ENCODE measurements around the gene ARL2BP. TPM values are rescaled to one million over a fixed set of nuclear protein-coding genes. Genes with fewer than 3 reads are reported as not detected.

The ARL2BP gene
- total and polyA plus RNA-seq, 4 donors, result 32.8 to 63.2 (median 44.1) TPM

DNA sequence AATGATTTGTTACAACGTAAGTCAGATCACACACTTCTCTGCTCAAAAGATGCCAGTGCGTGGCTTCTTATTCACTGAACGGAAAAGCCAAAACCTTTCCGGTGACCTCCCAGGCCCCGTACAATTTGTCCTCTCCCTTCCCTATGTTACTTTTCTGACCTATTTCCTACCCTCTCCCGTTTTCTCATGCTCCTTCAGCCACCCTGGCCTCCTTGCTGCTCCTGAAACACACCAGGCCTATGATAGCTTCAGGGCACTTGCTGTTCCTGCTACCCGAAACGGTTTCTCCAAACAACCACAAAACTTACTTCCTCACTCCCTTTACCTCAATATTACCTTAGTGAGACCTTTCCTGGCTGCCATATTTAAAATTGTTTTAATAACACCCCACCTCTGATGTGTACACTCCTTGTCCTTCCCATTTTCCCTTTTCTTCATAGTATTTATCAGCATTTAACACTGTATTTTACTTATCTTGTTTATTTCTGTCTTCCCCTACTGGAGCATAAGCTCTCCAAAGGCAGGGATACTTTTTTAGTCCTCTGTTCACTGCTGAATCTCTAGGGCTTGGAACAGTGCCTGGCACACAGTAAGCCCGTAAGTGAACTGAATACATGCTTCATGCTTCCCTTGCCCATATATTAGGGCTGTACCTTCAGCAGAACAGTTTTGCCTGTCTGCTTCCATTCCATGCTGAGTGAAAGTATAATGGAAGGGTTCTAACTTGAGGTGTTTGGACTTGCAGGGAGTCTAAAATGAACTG is 10.9 kb upstream of the ARL2BP start:
- peaks cover 0 to 3% (median 0%) of the 10 kb centered on the region in 5 donors for H3K4me1 ChIP-seq (ENCODE audit: control insufficient read depth in 5 of 5, insufficient read depth in 5 of 5, low read length in 5 of 5)
- H3K27me3 ChIP-seq (ENCODE audit: control insufficient read depth in 3 of 3, insufficient read depth in 3 of 3, low read length in 2 of 3), result no peaks in the 10 kb centered on the region
- ATAC-seq (ENCODE audit: insufficient read depth, low FRiP score) (no peak), DNase-seq (no peak)
- WGBS, 2 donors, result 89 to 95% methylated on average over 9 of the region's 9 CpGs
- H3K9me3 ChIP-seq (ENCODE audit: control insufficient read depth in 4 of 4, insufficient read depth in 3 of 4, low read length in 3 of 4), result peaks cover 0 to 2% (median 0%) of the 10 kb centered on the region in 4 donors
- H3K36me3 ChIP-seq (ENCODE audit: control insufficient read depth in 4 of 4, insufficient read depth in 4 of 4, low read length in 4 of 4), result peaks cover 24 to 72% (median 38%) of the 10 kb centered on the region in 4 donors
- TF ChIP-seq, protein P1, sequence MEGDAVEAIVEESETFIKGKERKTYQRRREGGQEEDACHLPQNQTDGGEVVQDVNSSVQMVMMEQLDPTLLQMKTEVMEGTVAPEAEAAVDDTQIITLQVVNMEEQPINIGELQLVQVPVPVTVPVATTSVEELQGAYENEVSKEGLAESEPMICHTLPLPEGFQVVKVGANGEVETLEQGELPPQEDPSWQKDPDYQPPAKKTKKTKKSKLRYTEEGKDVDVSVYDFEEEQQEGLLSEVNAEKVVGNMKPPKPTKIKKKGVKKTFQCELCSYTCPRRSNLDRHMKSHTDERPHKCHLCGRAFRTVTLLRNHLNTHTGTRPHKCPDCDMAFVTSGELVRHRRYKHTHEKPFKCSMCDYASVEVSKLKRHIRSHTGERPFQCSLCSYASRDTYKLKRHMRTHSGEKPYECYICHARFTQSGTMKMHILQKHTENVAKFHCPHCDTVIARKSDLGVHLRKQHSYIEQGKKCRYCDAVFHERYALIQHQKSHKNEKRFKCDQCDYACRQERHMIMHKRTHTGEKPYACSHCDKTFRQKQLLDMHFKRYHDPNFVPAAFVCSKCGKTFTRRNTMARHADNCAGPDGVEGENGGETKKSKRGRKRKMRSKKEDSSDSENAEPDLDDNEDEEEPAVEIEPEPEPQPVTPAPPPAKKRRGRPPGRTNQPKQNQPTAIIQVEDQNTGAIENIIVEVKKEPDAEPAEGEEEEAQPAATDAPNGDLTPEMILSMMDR (IDR thresholded peaks at IDR 0.05; ENCODE audit: control extremely low read depth, extremely low read depth), result no peak
- no peak overlapping the region for H3K4me3 ChIP-seq
- no peak overlapping the region for H3K9ac ChIP-seq (ENCODE audit: insufficient read depth in 1 of 2, low read length in 2 of 2)
- peak overlapping the region in 1 of 2 donors; percentile 14 for H3K27ac ChIP-seq (ENCODE audit: low read depth in 1 of 2, low read length in 1 of 2)

DNA sequence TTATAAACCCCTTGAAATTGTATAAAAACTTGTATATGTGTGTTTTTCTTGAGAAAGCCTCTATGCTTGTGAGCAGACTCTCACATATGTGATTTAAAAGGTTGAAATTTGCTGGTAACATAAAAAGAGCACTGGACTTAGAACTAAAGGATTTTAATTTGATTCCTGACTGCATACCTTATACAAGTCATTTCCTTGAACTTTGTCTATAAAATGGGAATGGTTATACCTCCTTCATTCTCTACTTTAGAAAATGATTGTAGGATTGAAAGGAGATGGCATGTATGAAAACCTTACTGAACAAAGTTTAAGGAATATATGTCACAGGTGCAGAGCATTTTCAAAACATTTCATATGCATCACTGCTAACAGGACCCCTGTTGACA is 10.4 kb upstream of the ARL2BP start:
- no peak for DNase-seq
- TF ChIP-seq, protein P1 (IDR thresholded peaks at IDR 0.05; ENCODE audit: control extremely low read depth, extremely low read depth), result no peak
- no peak overlapping the region for H3K27ac ChIP-seq (ENCODE audit: low read depth in 1 of 2, low read length in 1 of 2)
- no peaks in the 10 kb centered on the region for H3K27me3 ChIP-seq (ENCODE audit: control insufficient read depth in 3 of 3, insufficient read depth in 3 of 3, low read length in 2 of 3)
- peaks cover 24 to 75% (median 37%) of the 10 kb centered on the region in 4 donors for H3K36me3 ChIP-seq (ENCODE audit: control insufficient read depth in 4 of 4, insufficient read depth in 4 of 4, low read length in 4 of 4)
- H3K4me3 ChIP-seq, result no peak overlapping the region
- no peak for ATAC-seq (ENCODE audit: insufficient read depth, low FRiP score)
- H3K9ac ChIP-seq (ENCODE audit: insufficient read depth in 1 of 2, low read length in 2 of 2), result no peak overlapping the region
- peaks cover 0 to 2% (median 0%) of the 10 kb centered on the region in 4 donors for H3K9me3 ChIP-seq (ENCODE audit: control insufficient read depth in 4 of 4, insufficient read depth in 3 of 4, low read length in 3 of 4)
- H3K4me1 ChIP-seq (ENCODE audit: control insufficient read depth in 5 of 5, insufficient read depth in 5 of 5, low read length in 5 of 5), result peaks cover 0 to 3% (median 0%) of the 10 kb centered on the region in 5 donors

DNA sequence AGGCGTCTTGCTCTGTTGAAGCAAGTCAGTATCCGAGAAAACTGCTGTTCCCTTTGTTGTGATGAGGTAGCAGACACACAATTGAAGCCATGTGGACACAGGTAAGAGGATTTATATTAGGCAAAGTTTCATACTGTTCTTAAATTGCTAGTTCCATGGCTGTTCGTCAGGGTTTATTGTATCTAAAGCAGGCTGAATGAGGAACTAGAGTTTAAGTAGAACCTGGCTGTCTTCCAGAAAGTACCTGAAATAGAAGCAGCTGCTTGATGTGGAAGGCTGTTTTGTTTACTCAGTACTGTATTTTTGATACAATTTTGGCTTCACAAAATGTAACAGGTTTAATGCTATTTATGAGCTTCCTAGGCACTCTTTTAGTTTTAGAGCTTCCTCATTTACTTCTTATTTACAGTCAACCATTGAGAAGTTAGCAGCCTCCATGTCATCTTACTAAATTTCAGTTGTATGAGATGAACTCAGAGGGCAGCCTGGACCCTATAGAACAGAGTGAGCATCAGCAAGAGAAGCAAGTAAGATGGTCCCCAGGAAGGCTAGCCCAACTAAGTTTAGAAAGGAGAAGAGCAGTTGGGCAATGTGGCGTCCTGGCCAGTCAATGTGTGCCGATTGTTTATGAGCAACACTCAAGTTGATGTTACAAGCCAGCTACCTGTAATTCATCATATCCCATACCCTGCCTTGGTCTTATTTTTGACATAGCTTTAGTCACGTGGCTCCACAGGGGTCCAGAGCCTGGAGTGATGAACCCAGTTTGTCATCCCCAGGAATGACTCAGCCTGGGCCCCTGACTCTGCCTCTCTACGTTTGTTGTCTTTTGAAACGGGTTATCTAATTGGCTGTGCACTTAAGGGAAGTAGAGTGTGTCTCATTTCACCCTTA is 9.7 kb upstream of the ARL2BP start:
- Histone ChIP-seq H3K9ac (ENCODE audit: insufficient read depth in 1 of 2, low read length in 2 of 2) (no peak overlapping the region), H3K36me3 (ENCODE audit: control insufficient read depth in 4 of 4, insufficient read depth in 4 of 4, low read length in 4 of 4) (peaks cover 23 to 77% (median 38%) of the 10 kb centered on the region in 4 donors), H3K9me3 (ENCODE audit: control insufficient read depth in 4 of 4, insufficient read depth in 3 of 4, low read length in 3 of 4) (peaks cover 0 to 2% (median 0%) of the 10 kb centered on the region in 4 donors), H3K4me3 (no peak overlapping the region), H3K4me1 (ENCODE audit: control insufficient read depth in 5 of 5, insufficient read depth in 5 of 5, low read length in 5 of 5) (peaks cover 0 to 3% (median 0%) of the 10 kb centered on the region in 5 donors), H3K27me3 (ENCODE audit: control insufficient read depth in 3 of 3, insufficient read depth in 3 of 3, low read length in 2 of 3) (no peaks in the 10 kb centered on the region), H3K27ac (ENCODE audit: low read depth in 1 of 2, low read length in 1 of 2) (peak overlapping the region in 1 of 2 donors; percentile 4)
- ATAC-seq (ENCODE audit: insufficient read depth, low FRiP score), result no peak
- peak in 2 of 3 donors; percentile 35 to 76 for DNase-seq
- TF ChIP-seq, protein P1 (IDR thresholded peaks at IDR 0.05; ENCODE audit: control extremely low read depth, extremely low read depth), result no peak
- 62 to 69% methylated on average over 8 of the region's 8 CpGs for WGBS, 2 donors
